ENCODE measurements around the gene SLFN5.
A peak's percentile ranks its signal among the peaks of the same experiment; 100 is the strongest.
"Not testable (repeated sequence)": the region's sequence is repeated elsewhere in the genome, so short reads cannot be mapped to it uniquely, and the experiment has no call there.

SLFN5 gene

GRCh38 chr17:35294756-35295155 is 51.9 kb downstream of the SLFN5 start:
- DNase-seq: no peak

- no peak for DNase-seq
These were observed 52.8 kb downstream of the SLFN5 start for GRCh38 chr17:35295686-35296085.

- no peak for DNase-seq
These were observed 54.8 kb downstream of the SLFN5 start for GRCh38 chr17:35297666-35298065.

GRCh38 chr17:35298639-35299038 is 55.8 kb downstream of the SLFN5 start:
- DNase-seq: no peak

GRCh38 chr17:35299135-35299534 is 56.3 kb downstream of the SLFN5 start:
- no peak for DNase-seq

- not testable (repeated sequence) for DNase-seq
These were observed 66.5 kb downstream of the SLFN5 start for GRCh38 chr17:35309345-35309744.

GRCh38 chr17:35312346-35312745 is 69.5 kb downstream of the SLFN5 start:
- no peak for DNase-seq

GRCh38 chr17:35312790-35313711 is 70.2 kb downstream of the SLFN5 start:
- peak; percentile 78 for DNase-seq

- peak; percentile 16 for DNase-seq
These were observed 71.1 kb downstream of the SLFN5 start for GRCh38 chr17:35313875-35314409.

GRCh38 chr17:35314415-35315216 is 71.7 kb downstream of the SLFN5 start:
- DNase-seq: no peak

- no peak for DNase-seq
These were observed 72.4 kb downstream of the SLFN5 start for GRCh38 chr17:35315283-35315682.

- DNase-seq: no peak
These were observed 73.1 kb downstream of the SLFN5 start for GRCh38 chr17:35315971-35316370.

- no peak for DNase-seq
These were observed 79.9 kb downstream of the SLFN5 start for GRCh38 chr17:35322749-35323148.
